ENCODE measurements around the gene EPHA7.

- TF ChIP-seq EZH2phosphoT487 (IDR thresholded peaks at IDR 0.05; ENCODE audit: borderline replicate concordance) (no peak), ZBTB33 (IDR thresholded peaks at IDR 0.05; ENCODE audit: extremely low read depth, insufficient replicate concordance, low read length) (no peak), POLR2A (IDR thresholded peaks at IDR 0.05; ENCODE audit: borderline replicate concordance, extremely low read depth, insufficient read depth, insufficient read length) (no peak), POLR2AphosphoS5 (IDR thresholded peaks at IDR 0.05; ENCODE audit: low read depth, low read length) (no peak)
- TF ChIP-seq, protein P1, sequence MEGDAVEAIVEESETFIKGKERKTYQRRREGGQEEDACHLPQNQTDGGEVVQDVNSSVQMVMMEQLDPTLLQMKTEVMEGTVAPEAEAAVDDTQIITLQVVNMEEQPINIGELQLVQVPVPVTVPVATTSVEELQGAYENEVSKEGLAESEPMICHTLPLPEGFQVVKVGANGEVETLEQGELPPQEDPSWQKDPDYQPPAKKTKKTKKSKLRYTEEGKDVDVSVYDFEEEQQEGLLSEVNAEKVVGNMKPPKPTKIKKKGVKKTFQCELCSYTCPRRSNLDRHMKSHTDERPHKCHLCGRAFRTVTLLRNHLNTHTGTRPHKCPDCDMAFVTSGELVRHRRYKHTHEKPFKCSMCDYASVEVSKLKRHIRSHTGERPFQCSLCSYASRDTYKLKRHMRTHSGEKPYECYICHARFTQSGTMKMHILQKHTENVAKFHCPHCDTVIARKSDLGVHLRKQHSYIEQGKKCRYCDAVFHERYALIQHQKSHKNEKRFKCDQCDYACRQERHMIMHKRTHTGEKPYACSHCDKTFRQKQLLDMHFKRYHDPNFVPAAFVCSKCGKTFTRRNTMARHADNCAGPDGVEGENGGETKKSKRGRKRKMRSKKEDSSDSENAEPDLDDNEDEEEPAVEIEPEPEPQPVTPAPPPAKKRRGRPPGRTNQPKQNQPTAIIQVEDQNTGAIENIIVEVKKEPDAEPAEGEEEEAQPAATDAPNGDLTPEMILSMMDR (IDR thresholded peaks at IDR 0.05 in 2 of 3, conservative IDR thresholded peaks at IDR 0.05 in 1 of 3; ENCODE audit: borderline replicate concordance in 1 of 3, insufficient read depth in 1 of 3, low read depth in 2 of 3, low read length in 2 of 3), result no peak
- TF ChIP-seq, protein P2, sequence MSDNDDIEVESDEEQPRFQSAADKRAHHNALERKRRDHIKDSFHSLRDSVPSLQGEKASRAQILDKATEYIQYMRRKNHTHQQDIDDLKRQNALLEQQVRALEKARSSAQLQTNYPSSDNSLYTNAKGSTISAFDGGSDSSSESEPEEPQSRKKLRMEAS (IDR thresholded peaks at IDR 0.05), result no peak
Measured at GRCh38 chr6:93453956-93454355, 34.6 kb upstream of the EPHA7 start.
